ENCODE measurements around the gene FIBCD1.
A peak's percentile ranks its signal among the peaks of the same experiment; 100 is the strongest.

The FIBCD1 gene, protein sequence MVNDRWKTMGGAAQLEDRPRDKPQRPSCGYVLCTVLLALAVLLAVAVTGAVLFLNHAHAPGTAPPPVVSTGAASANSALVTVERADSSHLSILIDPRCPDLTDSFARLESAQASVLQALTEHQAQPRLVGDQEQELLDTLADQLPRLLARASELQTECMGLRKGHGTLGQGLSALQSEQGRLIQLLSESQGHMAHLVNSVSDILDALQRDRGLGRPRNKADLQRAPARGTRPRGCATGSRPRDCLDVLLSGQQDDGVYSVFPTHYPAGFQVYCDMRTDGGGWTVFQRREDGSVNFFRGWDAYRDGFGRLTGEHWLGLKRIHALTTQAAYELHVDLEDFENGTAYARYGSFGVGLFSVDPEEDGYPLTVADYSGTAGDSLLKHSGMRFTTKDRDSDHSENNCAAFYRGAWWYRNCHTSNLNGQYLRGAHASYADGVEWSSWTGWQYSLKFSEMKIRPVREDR

DNA sequence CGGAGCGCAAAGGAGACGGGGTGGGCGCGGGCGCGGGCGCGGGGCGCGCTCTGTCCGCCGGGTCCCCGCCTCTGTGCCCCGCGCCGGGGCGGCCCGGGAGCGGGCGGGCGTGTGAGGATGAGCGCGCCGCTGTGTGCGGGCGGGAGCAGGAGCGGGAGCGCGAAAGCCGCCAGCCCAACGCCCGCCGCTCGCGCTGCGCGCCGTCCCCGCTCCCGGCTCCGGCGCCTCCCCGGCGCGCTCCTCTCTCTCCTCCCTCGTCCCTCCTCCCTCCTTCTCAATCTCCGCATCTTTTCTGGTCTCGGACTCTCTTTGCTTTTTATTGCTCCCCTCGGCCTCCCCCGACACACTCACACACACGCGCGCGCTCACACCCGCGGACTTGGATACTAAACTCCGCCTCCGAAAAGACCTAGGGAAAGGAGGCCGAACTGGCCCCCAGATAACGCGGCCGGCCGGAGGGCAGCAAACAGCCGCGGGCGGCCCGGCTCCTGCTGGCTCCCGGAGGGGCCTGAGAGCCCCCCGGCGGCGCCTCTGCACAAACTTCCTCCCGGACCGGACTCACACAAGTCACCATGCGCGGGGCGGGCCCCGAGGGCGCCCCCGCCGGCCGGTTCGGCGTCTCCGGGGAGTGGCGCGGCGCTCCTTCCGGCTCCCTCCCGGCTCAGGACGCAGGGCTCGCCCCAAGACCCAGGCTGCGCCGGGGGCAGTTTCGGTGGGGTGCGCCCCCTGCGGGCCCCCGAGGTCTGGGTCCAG is at the start of gene FIBCD1:
TSS of gene FIBCD1 (minus strand) at position 596 of the 753 bp plus-strand sequence. CDS start 640 bp downstream, outside the sequence.
- Mint-ChIP-seq H3K36me3 (no peaks in the 10 kb centered on the region), H3K27ac (no peak within 1 kb of the TSS), H3K27me3 (peaks cover 87% of the 10 kb centered on the region), H3K9me3 (no peaks in the 10 kb centered on the region), H3K4me3 (peak within 1 kb of the TSS; percentile 88), H3K4me1 (peaks cover 25% of the 10 kb centered on the region)
- peak; percentile 21 for ATAC-seq

- H3K9me3 Mint-ChIP-seq: no peaks in the 10 kb centered on the region
- H3K36me3 Mint-ChIP-seq: no peaks in the 10 kb centered on the region
- no peak for ATAC-seq
- H3K27me3 Mint-ChIP-seq: peaks cover 33% of the 10 kb centered on the region
- no peaks in the 10 kb centered on the region for H3K4me1 Mint-ChIP-seq
- no peak overlapping the region for H3K27ac Mint-ChIP-seq
- no peak overlapping the region for H3K4me3 Mint-ChIP-seq
Observed at GRCh38 chr9:130988400-130988747, 49.3 kb upstream of the FIBCD1 start.

- H3K9me3 Mint-ChIP-seq: no peaks in the 10 kb centered on the region
- no peak overlapping the region for H3K27ac Mint-ChIP-seq
- peaks cover 30% of the 10 kb centered on the region for H3K27me3 Mint-ChIP-seq
- H3K4me1 Mint-ChIP-seq: no peaks in the 10 kb centered on the region
- no peak for ATAC-seq
- no peaks in the 10 kb centered on the region for H3K36me3 Mint-ChIP-seq
- no peak overlapping the region for H3K4me3 Mint-ChIP-seq
Observed at GRCh38 chr9:130987738-130988399, 48.8 kb upstream of the FIBCD1 start.

DNA sequence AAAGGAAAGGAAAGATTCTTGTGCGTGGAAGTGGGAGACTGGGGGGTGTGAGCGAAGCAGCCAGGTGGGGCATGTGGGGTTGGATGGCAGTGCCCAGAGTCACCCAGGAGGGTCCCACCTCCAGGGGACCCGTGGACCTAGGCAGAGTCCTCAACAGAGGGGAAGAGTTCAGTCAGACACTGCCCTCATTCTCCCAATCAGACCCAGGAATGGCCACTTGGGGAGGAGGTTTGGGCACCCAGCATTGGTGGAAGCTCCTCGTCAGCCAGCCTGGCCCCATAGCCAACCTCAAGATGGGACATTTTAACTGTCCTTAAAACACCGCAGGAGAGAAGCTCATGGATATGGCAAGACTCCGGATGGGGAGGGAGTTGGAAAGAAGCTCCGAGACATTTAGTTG is 48.0 kb upstream of the FIBCD1 start:
- Mint-ChIP-seq H3K4me3 (no peak overlapping the region), H3K4me1 (no peaks in the 10 kb centered on the region), H3K36me3 (no peaks in the 10 kb centered on the region), H3K9me3 (no peaks in the 10 kb centered on the region), H3K27ac (no peak overlapping the region), H3K27me3 (peaks cover 22% of the 10 kb centered on the region)
- no peak for ATAC-seq

GRCh38 chr9:130986356-130986965 is 47.4 kb upstream of the FIBCD1 start:
- Mint-ChIP-seq H3K4me3 (no peak overlapping the region), H3K27me3 (peaks cover 16% of the 10 kb centered on the region), H3K4me1 (no peaks in the 10 kb centered on the region), H3K27ac (no peak overlapping the region), H3K9me3 (no peaks in the 10 kb centered on the region), H3K36me3 (no peaks in the 10 kb centered on the region)
- ATAC-seq: no peak

- Mint-ChIP-seq H3K4me3 (no peak overlapping the region), H3K4me1 (no peaks in the 10 kb centered on the region), H3K27me3 (peaks cover 14% of the 10 kb centered on the region), H3K36me3 (no peaks in the 10 kb centered on the region), H3K27ac (no peak overlapping the region), H3K9me3 (no peaks in the 10 kb centered on the region)
- no peak for ATAC-seq
Observed at GRCh38 chr9:130985606-130986162, 46.6 kb upstream of the FIBCD1 start.

DNA sequence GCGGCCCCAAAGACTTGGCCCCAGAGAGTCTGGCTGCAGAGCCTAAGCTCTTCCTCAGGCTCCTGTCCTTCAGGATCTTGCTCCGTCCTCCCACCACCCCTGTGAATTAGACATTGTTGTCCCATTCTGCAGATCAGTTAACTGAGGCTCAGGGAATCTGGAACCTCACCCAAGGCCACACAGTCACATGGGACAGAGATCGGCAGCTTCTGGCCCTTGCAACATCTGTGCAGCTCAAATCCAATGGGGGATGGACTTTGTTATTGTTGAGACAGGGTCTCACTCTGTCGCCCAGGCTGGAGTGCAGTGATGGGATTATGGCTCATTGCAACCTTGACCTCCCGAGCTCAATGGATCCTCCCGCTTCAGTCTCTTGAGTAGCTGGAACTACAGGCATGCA is 46.0 kb upstream of the FIBCD1 start:
- Mint-ChIP-seq H3K4me1 (no peaks in the 10 kb centered on the region), H3K27ac (no peak overlapping the region), H3K4me3 (no peak overlapping the region), H3K36me3 (no peaks in the 10 kb centered on the region), H3K9me3 (no peaks in the 10 kb centered on the region), H3K27me3 (peaks cover 14% of the 10 kb centered on the region)
- ATAC-seq: no peak

GRCh38 chr9:130984521-130984920 is 45.5 kb upstream of the FIBCD1 start:
- ATAC-seq: no peak
- Mint-ChIP-seq H3K36me3 (no peaks in the 10 kb centered on the region), H3K27ac (no peak overlapping the region), H3K27me3 (peaks cover 14% of the 10 kb centered on the region), H3K4me3 (no peak overlapping the region), H3K9me3 (no peaks in the 10 kb centered on the region), H3K4me1 (no peaks in the 10 kb centered on the region)

GRCh38 chr9:130983970-130984369 is 44.9 kb upstream of the FIBCD1 start:
- H3K4me1 Mint-ChIP-seq: no peaks in the 10 kb centered on the region
- H3K4me3 Mint-ChIP-seq: no peak overlapping the region
- ATAC-seq: no peak
- no peaks in the 10 kb centered on the region for H3K9me3 Mint-ChIP-seq
- H3K27ac Mint-ChIP-seq: no peak overlapping the region
- peaks cover 14% of the 10 kb centered on the region for H3K27me3 Mint-ChIP-seq
- no peaks in the 10 kb centered on the region for H3K36me3 Mint-ChIP-seq

GRCh38 chr9:130983359-130983670 is 44.3 kb upstream of the FIBCD1 start:
- no peak for ATAC-seq
- H3K27me3 Mint-ChIP-seq: peaks cover 14% of the 10 kb centered on the region
- H3K4me1 Mint-ChIP-seq: no peaks in the 10 kb centered on the region

DNA sequence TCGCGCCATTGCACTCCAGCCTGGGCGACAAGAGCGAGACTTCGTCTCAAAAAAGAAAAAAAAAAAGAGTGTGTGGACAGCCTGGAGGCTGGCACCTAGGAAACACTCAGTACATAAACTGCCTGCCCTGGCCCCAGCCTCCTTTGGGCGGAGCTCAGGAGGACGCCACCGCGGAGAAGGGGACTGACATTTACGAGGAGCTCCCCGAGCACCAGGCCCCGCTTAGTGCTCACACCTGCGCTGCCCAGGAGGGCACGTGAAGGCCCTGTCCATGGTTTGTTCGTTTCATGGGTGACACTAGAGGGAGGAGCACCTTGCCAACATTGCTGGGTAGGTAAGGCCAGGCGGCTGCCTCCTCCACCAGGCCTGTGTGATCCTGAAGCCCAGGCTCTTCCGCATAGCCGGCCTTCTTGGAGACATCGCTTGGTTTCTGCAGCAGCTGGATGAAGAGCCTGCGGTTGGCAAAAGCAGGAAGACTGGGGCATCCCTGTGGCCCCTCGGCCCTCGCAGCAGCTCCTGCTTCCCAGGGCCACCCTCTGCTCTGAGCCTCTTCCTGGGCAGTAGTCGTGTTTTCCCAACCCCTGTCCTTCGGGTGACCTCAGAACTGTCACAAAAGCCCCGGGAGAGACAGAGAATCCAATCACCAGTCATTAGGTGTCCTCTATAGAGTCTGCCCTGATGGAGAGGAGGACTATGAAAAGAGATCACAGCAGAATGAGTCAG is 43.8 kb upstream of the FIBCD1 start:
- Mint-ChIP-seq H3K9me3 (no peaks in the 10 kb centered on the region), H3K36me3 (no peaks in the 10 kb centered on the region), H3K27ac (no peak overlapping the region), H3K4me3 (no peak overlapping the region), H3K27me3 (peaks cover 16% of the 10 kb centered on the region), H3K4me1 (no peaks in the 10 kb centered on the region)
- ATAC-seq: no peak

More at GRCh38 chr9:130983359-130983670, 44.3 kb upstream of the FIBCD1 start:
- H3K4me3 Mint-ChIP-seq: no peak overlapping the region
- no peaks in the 10 kb centered on the region for H3K9me3 Mint-ChIP-seq
- H3K36me3 Mint-ChIP-seq: no peaks in the 10 kb centered on the region
- no peak overlapping the region for H3K27ac Mint-ChIP-seq

- H3K4me1 Mint-ChIP-seq: no peaks in the 10 kb centered on the region
- ATAC-seq: no peak
- no peak overlapping the region for H3K27ac Mint-ChIP-seq
- no peak overlapping the region for H3K4me3 Mint-ChIP-seq
- H3K36me3 Mint-ChIP-seq: no peaks in the 10 kb centered on the region
- H3K27me3 Mint-ChIP-seq: peaks cover 25% of the 10 kb centered on the region
- no peaks in the 10 kb centered on the region for H3K9me3 Mint-ChIP-seq
Observed at GRCh38 chr9:130981756-130982137, 42.7 kb upstream of the FIBCD1 start.

GRCh38 chr9:130981002-130981755 is 42.1 kb upstream of the FIBCD1 start:
- Mint-ChIP-seq H3K4me3 (no peak overlapping the region), H3K9me3 (no peaks in the 10 kb centered on the region)

GRCh38 chr9:130980526-130980925 is 41.5 kb upstream of the FIBCD1 start:
- ATAC-seq: no peak

More at GRCh38 chr9:130981002-130981755, 42.1 kb upstream of the FIBCD1 start:
- peaks cover 21% of the 10 kb centered on the region for H3K27me3 Mint-ChIP-seq
- no peaks in the 10 kb centered on the region for H3K4me1 Mint-ChIP-seq
- H3K27ac Mint-ChIP-seq: no peak overlapping the region
- no peaks in the 10 kb centered on the region for H3K36me3 Mint-ChIP-seq
- ATAC-seq: no peak

More at GRCh38 chr9:130980526-130980925, 41.5 kb upstream of the FIBCD1 start:
- Mint-ChIP-seq H3K27ac (no peak overlapping the region), H3K36me3 (no peaks in the 10 kb centered on the region), H3K4me3 (no peak overlapping the region), H3K9me3 (no peaks in the 10 kb centered on the region), H3K4me1 (no peaks in the 10 kb centered on the region), H3K27me3 (peaks cover 15% of the 10 kb centered on the region)

All from stimulated activated memory B cell treated with anti-CD40 and anti-IgM and Interleukin-4, amounts not matched to agents 10 μg/mL and 1 μg/mL and 100 μg/mL, for 72 hours (primary cell).